ENCODE measurements around the gene RAB3GAP2.

RAB3GAP2 gene

GRCh38 chr1:220300442-220301121 is 28.3 kb upstream of the RAB3GAP2 start:
- no peaks in the 10 kb centered on the region for H3K36me3 Mint-ChIP-seq (ENCODE audit: low read depth)
- peak overlapping the region; percentile 73 for H3K27ac Mint-ChIP-seq
- H3K9me3 Mint-ChIP-seq: no peaks in the 10 kb centered on the region
- no peak overlapping the region for H3K4me3 Mint-ChIP-seq
- H3K4me1 Mint-ChIP-seq (ENCODE audit: low read depth): peaks cover 2% of the 10 kb centered on the region
- H3K27me3 Mint-ChIP-seq (ENCODE audit: low read depth): peaks cover 24% of the 10 kb centered on the region

- Mint-ChIP-seq H3K9me3 (no peaks in the 10 kb centered on the region), H3K27ac (no peak overlapping the region), H3K4me3 (no peak overlapping the region), H3K27me3 (ENCODE audit: low read depth) (peaks cover 17% of the 10 kb centered on the region), H3K36me3 (ENCODE audit: low read depth) (no peaks in the 10 kb centered on the region), H3K4me1 (ENCODE audit: low read depth) (peaks cover 2% of the 10 kb centered on the region)
Observed at GRCh38 chr1:220299337-220299736, 27.1 kb upstream of the RAB3GAP2 start.

DNA sequence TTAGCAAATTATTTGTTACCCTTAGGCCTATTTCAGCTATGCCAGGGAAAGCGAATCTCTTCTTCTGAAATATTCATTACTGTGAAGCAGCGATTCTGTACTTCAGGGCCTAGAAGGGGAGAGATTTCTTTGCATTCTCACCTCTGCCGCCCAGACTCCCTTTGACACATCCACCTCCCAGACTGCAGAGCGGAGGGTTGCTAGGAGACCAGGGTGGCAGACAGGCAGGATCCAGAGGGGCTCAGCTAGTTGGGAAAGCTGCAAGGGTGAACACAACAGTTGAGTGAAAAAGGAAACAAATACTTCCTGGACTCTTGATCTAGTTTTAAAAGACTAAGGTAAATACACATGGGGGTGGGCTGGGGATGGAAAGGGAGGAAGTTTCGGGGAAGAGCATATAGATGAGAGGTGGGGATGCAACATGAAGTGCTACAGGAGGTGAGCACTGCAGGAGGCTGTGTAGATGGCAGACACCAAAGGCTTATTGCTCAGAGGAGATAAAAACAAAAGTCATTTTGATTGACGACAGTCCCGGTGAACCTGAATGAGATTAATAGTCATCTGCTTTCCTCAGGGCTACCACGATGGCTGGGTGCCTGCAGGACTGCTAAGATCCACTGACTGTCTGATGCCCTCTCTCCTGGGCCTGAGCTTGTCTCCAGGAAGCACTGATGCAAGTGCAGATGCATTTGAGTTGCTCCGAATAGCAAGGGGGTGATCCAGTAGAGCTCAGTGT is 26.4 kb upstream of the RAB3GAP2 start:
- H3K27me3 Mint-ChIP-seq (ENCODE audit: low read depth): peaks cover 19% of the 10 kb centered on the region

DNA sequence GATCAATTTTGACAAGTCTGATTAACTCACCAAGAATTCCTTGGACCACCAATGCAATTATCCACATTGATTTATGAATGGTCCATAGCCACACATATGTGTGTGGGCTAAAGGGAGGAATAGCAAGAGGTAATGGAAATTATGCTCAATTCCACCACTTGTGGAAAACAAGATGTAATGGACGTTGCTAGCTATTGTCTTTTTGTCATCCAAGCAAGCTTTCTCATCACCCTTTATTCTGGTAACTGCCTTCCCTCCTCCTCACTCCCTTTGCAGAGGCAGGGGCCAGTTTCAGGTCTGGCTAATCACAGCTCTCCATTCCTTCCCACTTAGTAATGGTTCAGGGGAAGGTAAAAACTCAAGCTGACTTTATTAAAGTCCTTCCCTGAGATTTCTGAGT is 24.7 kb upstream of the RAB3GAP2 start:
- H3K27ac Mint-ChIP-seq: no peak overlapping the region
- H3K36me3 Mint-ChIP-seq (ENCODE audit: low read depth): no peaks in the 10 kb centered on the region
- H3K9me3 Mint-ChIP-seq: no peaks in the 10 kb centered on the region
- H3K27me3 Mint-ChIP-seq (ENCODE audit: low read depth): peaks cover 18% of the 10 kb centered on the region
- H3K4me3 Mint-ChIP-seq: no peak overlapping the region
- peaks cover 2% of the 10 kb centered on the region for H3K4me1 Mint-ChIP-seq (ENCODE audit: low read depth)

More for the DNA sequence above, 26.4 kb upstream of the RAB3GAP2 start:
- H3K27ac Mint-ChIP-seq: no peak overlapping the region
- H3K36me3 Mint-ChIP-seq (ENCODE audit: low read depth): no peaks in the 10 kb centered on the region
- no peaks in the 10 kb centered on the region for H3K9me3 Mint-ChIP-seq
- no peak overlapping the region for H3K4me3 Mint-ChIP-seq
- H3K4me1 Mint-ChIP-seq (ENCODE audit: low read depth): peaks cover 2% of the 10 kb centered on the region

GRCh38 chr1:220294846-220295301 is 22.6 kb upstream of the RAB3GAP2 start:
- peaks cover 21% of the 10 kb centered on the region for H3K27me3 Mint-ChIP-seq (ENCODE audit: low read depth)
- no peaks in the 10 kb centered on the region for H3K36me3 Mint-ChIP-seq (ENCODE audit: low read depth)
- peaks cover 2% of the 10 kb centered on the region for H3K4me1 Mint-ChIP-seq (ENCODE audit: low read depth)
- no peaks in the 10 kb centered on the region for H3K9me3 Mint-ChIP-seq
- no peak overlapping the region for H3K4me3 Mint-ChIP-seq
- no peak overlapping the region for H3K27ac Mint-ChIP-seq

- no peaks in the 10 kb centered on the region for H3K36me3 Mint-ChIP-seq (ENCODE audit: low read depth)
- peaks cover 30% of the 10 kb centered on the region for H3K27me3 Mint-ChIP-seq (ENCODE audit: low read depth)
- no peaks in the 10 kb centered on the region for H3K9me3 Mint-ChIP-seq
- peaks cover 2% of the 10 kb centered on the region for H3K4me1 Mint-ChIP-seq (ENCODE audit: low read depth)
- no peak overlapping the region for H3K27ac Mint-ChIP-seq
- no peak overlapping the region for H3K4me3 Mint-ChIP-seq
Observed at GRCh38 chr1:220291580-220291979, 19.3 kb upstream of the RAB3GAP2 start.

GRCh38 chr1:220290140-220290761 is 18.0 kb upstream of the RAB3GAP2 start:
- Mint-ChIP-seq H3K4me1 (ENCODE audit: low read depth) (peaks cover 2% of the 10 kb centered on the region), H3K27me3 (ENCODE audit: low read depth) (peaks cover 26% of the 10 kb centered on the region), H3K9me3 (no peaks in the 10 kb centered on the region), H3K4me3 (no peak overlapping the region), H3K27ac (no peak overlapping the region), H3K36me3 (ENCODE audit: low read depth) (no peaks in the 10 kb centered on the region)

- Mint-ChIP-seq H3K9me3 (no peaks in the 10 kb centered on the region), H3K4me1 (ENCODE audit: low read depth) (peaks cover 2% of the 10 kb centered on the region), H3K36me3 (ENCODE audit: low read depth) (no peaks in the 10 kb centered on the region), H3K4me3 (no peak overlapping the region), H3K27me3 (ENCODE audit: low read depth) (peaks cover 12% of the 10 kb centered on the region), H3K27ac (no peak overlapping the region)
Observed at GRCh38 chr1:220287129-220287528, 14.9 kb upstream of the RAB3GAP2 start.

DNA sequence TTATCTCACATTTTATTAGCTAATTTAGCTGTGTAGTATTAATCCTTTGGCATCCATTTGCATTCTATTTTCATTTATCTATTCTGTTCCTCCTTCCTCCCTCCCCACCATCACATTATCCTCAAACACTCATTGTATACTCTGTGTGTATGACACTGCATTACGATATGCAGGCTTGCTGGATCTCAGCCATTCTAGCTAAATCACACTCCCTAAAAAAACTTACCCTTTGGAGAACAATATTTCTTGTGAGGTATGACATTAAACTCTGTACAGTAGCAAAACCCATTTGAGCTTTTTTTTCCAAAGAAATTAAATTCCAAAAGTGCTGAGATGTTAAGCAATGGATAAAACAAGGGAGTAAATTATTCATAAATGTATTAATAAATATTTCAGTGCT is 11.4 kb upstream of the RAB3GAP2 start:
- Mint-ChIP-seq H3K27me3 (ENCODE audit: low read depth) (no peaks in the 10 kb centered on the region), H3K4me1 (ENCODE audit: low read depth) (no peaks in the 10 kb centered on the region), H3K4me3 (no peak overlapping the region), H3K9me3 (no peaks in the 10 kb centered on the region), H3K36me3 (ENCODE audit: low read depth) (no peaks in the 10 kb centered on the region), H3K27ac (no peak overlapping the region)

GRCh38 chr1:220281159-220281574 is 8.9 kb upstream of the RAB3GAP2 start:
- no peaks in the 10 kb centered on the region for H3K9me3 Mint-ChIP-seq
- H3K36me3 Mint-ChIP-seq (ENCODE audit: low read depth): no peaks in the 10 kb centered on the region
- no peak overlapping the region for H3K4me3 Mint-ChIP-seq
- H3K27ac Mint-ChIP-seq: no peak overlapping the region
- H3K4me1 Mint-ChIP-seq (ENCODE audit: low read depth): no peaks in the 10 kb centered on the region
- H3K27me3 Mint-ChIP-seq (ENCODE audit: low read depth): peaks cover 18% of the 10 kb centered on the region

DNA sequence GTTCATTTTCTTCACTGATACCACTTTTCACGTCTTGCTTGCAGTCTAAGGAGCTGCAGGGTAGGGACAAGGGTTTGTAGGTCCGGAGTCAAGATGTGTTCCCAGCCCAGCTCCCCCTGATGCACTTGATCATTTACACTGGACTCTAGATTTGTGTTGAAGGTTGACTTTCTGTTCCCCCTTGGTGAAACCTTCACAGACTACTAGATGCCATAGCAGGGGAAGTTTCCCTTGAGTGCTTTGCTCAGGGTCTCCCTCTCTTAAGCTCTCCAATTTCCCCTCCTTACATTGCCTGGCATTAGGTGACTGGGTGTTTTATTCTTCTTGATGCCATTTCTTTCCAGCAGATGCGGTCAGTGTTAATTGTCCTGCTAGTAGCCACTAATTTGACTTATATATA is 8.0 kb upstream of the RAB3GAP2 start:
- Mint-ChIP-seq H3K36me3 (ENCODE audit: low read depth) (no peaks in the 10 kb centered on the region), H3K27me3 (ENCODE audit: low read depth) (peaks cover 20% of the 10 kb centered on the region), H3K9me3 (no peaks in the 10 kb centered on the region), H3K4me3 (no peak overlapping the region), H3K4me1 (ENCODE audit: low read depth) (no peaks in the 10 kb centered on the region), H3K27ac (no peak overlapping the region)

GRCh38 chr1:220278991-220279390 is 6.7 kb upstream of the RAB3GAP2 start:
- Mint-ChIP-seq H3K27me3 (ENCODE audit: low read depth) (peaks cover 24% of the 10 kb centered on the region), H3K4me1 (ENCODE audit: low read depth) (no peaks in the 10 kb centered on the region), H3K36me3 (ENCODE audit: low read depth) (no peaks in the 10 kb centered on the region), H3K27ac (no peak overlapping the region), H3K4me3 (no peak overlapping the region), H3K9me3 (no peaks in the 10 kb centered on the region)

GRCh38 chr1:220275430-220275829 is 3.2 kb upstream of the RAB3GAP2 start:
- no peaks in the 10 kb centered on the region for H3K36me3 Mint-ChIP-seq (ENCODE audit: low read depth)
- no peak overlapping the region for H3K27ac Mint-ChIP-seq
- no peak overlapping the region for H3K4me3 Mint-ChIP-seq
- peaks cover 24% of the 10 kb centered on the region for H3K27me3 Mint-ChIP-seq (ENCODE audit: low read depth)
- peaks cover 6% of the 10 kb centered on the region for H3K4me1 Mint-ChIP-seq (ENCODE audit: low read depth)
- no peaks in the 10 kb centered on the region for H3K9me3 Mint-ChIP-seq

GRCh38 chr1:220274251-220274855 is 2.1 kb upstream of the RAB3GAP2 start:
- H3K27ac Mint-ChIP-seq: no peak overlapping the region
- H3K4me3 Mint-ChIP-seq: no peak overlapping the region
- H3K9me3 Mint-ChIP-seq: no peaks in the 10 kb centered on the region
- no peaks in the 10 kb centered on the region for H3K36me3 Mint-ChIP-seq (ENCODE audit: low read depth)
- H3K4me1 Mint-ChIP-seq (ENCODE audit: low read depth): peaks cover 6% of the 10 kb centered on the region
- H3K27me3 Mint-ChIP-seq (ENCODE audit: low read depth): peaks cover 24% of the 10 kb centered on the region

DNA sequence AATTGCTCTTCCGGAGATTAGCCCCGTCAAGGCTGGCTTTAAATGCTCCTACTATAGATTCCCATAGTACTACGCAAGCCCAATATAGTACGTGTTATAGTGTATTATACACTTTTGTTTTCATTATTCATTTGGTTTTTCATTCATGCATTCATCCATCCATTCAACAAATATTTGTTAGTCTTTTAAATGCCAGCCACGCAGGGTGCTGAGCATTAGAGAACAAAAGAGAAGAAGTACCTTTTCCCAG is 513 bp upstream of the RAB3GAP2 start:
- H3K4me1 Mint-ChIP-seq (ENCODE audit: low read depth): peaks cover 13% of the 10 kb centered on the region
- H3K4me3 Mint-ChIP-seq: no peak overlapping the region
- no peak overlapping the region for H3K27ac Mint-ChIP-seq
- H3K36me3 Mint-ChIP-seq (ENCODE audit: low read depth): peaks cover 8% of the 10 kb centered on the region
- no peaks in the 10 kb centered on the region for H3K9me3 Mint-ChIP-seq
- H3K27me3 Mint-ChIP-seq (ENCODE audit: low read depth): peaks cover 18% of the 10 kb centered on the region
